SU-DHL-6 (cell line): ENCODE measurements around the gene PHYHIPL.

Source experiments
- CTCF ChIP-seq: fragments of 200-600 bp; sonication (generic); IDR thresholded peaks from one replicate; pipeline ENCODE4 v1.5.1; 2017; ENCODE audit warnings: antibody characterized with exemption, mild to moderate bottlenecking, low read length, moderate library complexity; ENCODE audit not compliant: insufficient read depth, poor library complexity, severe bottlenecking
- EZH2phosphoT487 ChIP-seq: fragments of 200-600 bp; sonication (generic), shearing (Covaris generic); conservative IDR thresholded peaks from 2 replicates; pipeline ENCODE4 v1.6.1; 2018; ENCODE audit warnings: mild to moderate bottlenecking, antibody characterized with exemption, low read length, moderate library complexity, mixed read lengths

- TF ChIP-seq CTCF (no peak), EZH2phosphoT487 (no peak)
These were observed 37.7 kb downstream of the PHYHIPL start for GRCh38 chr10:59214160-59214559.
